ENCODE results near the gene MAT2B. TPM values are rescaled to one million over a fixed set of nuclear protein-coding genes. Genes with fewer than 3 reads are reported as not detected.

The MAT2B gene
- total and polyA plus RNA-seq, 9 of the 15 experiments (the other 6 are each of a cell fraction or from before 2014, with no cell fraction given) = 32.0 to 57.7 (median 43.6) TPM

DNA sequence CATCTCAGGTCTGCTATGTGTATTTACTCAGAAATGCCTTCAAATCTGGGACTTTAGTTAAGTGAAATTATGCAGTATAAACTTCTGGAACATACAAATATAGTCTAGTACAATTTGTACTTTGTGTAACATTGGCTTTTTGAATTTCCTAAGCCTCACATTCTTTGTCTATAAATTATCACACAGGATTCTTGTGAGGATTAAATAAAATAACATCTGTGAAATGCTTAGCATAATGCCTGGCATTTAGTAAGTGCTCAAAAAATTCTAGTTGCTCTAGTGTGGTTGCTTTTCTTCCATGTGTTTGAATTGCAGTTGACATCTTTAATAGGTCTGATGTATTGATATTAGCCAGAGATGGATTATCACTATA lies 42.4 kb upstream of the MAT2B start:
- peak overlapping the region; percentile 95 for H3K27ac ChIP-seq (ENCODE audit: extremely low read depth, low read depth, low read length)
- no TSS peak for BruUV-seq (replicated peaks)

GRCh38 chr5:163467682-163468081 lies 37.7 kb upstream of the MAT2B start:
- no peak overlapping the region for H3K4me3 ChIP-seq
- H3K4me1 ChIP-seq (replicated peaks in 1 of 2; ENCODE audit: control insufficient read depth in 2 of 2, insufficient read depth in 2 of 2, low read length in 2 of 2) = peaks cover 0 to 8% of the 10 kb centered on the region in 2 experiments; a peak in 2 of 5 replicates
- H3K9ac ChIP-seq (ENCODE audit: insufficient read depth in 1 of 2, low read depth in 2 of 2, low read length in 2 of 2) = no peak overlapping the region
- no peaks in the 10 kb centered on the region for H3K9me1 ChIP-seq (ENCODE audit: control insufficient read depth, insufficient read depth, low read length)
- no peak overlapping the region for H2AFZ ChIP-seq (ENCODE audit: low read depth, low read length)
- no peak overlapping the region for H3K27ac ChIP-seq (ENCODE audit: extremely low read depth, low read depth, low read length)
- H3K27me3 ChIP-seq (ENCODE audit: control insufficient read depth in 2 of 2, insufficient read depth in 2 of 2, low read length in 2 of 2) = no peaks in the 10 kb centered on the region
- BruUV-seq (replicated peaks) = no TSS peak
- ATAC-seq = no peak
- no peak for FAIRE-seq
- peaks cover 27% of the 10 kb centered on the region for H3K79me2 ChIP-seq (ENCODE audit: control insufficient read depth, insufficient read depth, low read length)
- TF ChIP-seq PKNOX1 (IDR thresholded peaks at IDR 0.05) = no peak
- TF ChIP-seq ATF4 (CRISPR knock-in tag; IDR thresholded peaks at IDR 0.05) = no peak
- TF ChIP-seq PPARD (CRISPR knock-in tag; IDR thresholded peaks at IDR 0.05) = no peak
- TF ChIP-seq ZNF644 (tag; IDR thresholded peaks at IDR 0.05; ENCODE audit: low read depth) = no peak
- TF ChIP-seq SREBF1 (IDR thresholded peaks at IDR 0.05; ENCODE audit: borderline replicate concordance, low read depth, low read length) = no peak
- TF ChIP-seq ZNF717 (CRISPR knock-in tag; IDR thresholded peaks at IDR 0.05) = no peak
- intact Hi-C loops (cut with micrococcal nuclease) = no loop called here
- H4K20me1 ChIP-seq (replicated peaks; ENCODE audit: control insufficient read depth, insufficient read depth, low read length) = no peaks in the 10 kb centered on the region
- no peak for DNase-seq (ENCODE audit: extremely low read depth in 1 of 4, low spot score in 3 of 4)
- 96% methylated on average over 4 of the region's 4 CpGs for WGBS (ENCODE audit: insufficient coverage, low coverage, missing lambda C conversion rate)
- H3K9me3 ChIP-seq (replicated peaks; ENCODE audit: control insufficient read depth, insufficient read depth, low read depth, low read length) = no peaks in the 10 kb centered on the region
- H3K36me3 ChIP-seq (ENCODE audit: control insufficient read depth, insufficient read depth, low read length) = peaks cover 84% of the 10 kb centered on the region
- H3K4me2 ChIP-seq (ENCODE audit: insufficient read depth, low read length) = no peak overlapping the region
- CTCF ChIA-PET (ENCODE audit: low intra/inter-chr PET ratio) = no interaction called here
- POLR2A ChIA-PET = interaction anchor here (0.7 kb wide), 1 partner anchor 13 kb away, joined by 3 read pairs; no protein-coding TSS in a partner anchor
- in situ Hi-C loops (cut with MboI) = no loop called here

More for the DNA sequence above, 42.4 kb upstream of the MAT2B start:
- CTCF ChIA-PET (ENCODE audit: low intra/inter-chr PET ratio) = no interaction called here
- Histone ChIP-seq H3K4me1 (replicated peaks in 1 of 2; ENCODE audit: control insufficient read depth in 2 of 2, insufficient read depth in 2 of 2, low read length in 2 of 2) (peaks cover 8 to 9% of the 10 kb centered on the region in 2 experiments; a peak in 4 of 5 replicates), H3K9me1 (ENCODE audit: control insufficient read depth, insufficient read depth, low read length) (no peaks in the 10 kb centered on the region), H3K4me2 (ENCODE audit: insufficient read depth, low read length) (peak overlapping the region; percentile 89), H3K79me2 (ENCODE audit: control insufficient read depth, insufficient read depth, low read length) (peaks cover 66% of the 10 kb centered on the region), H2AFZ (ENCODE audit: low read depth, low read length) (peak overlapping the region; percentile 49; the same call in 1 of the 2 replicates), H3K9ac (ENCODE audit: insufficient read depth in 1 of 2, low read depth in 2 of 2, low read length in 2 of 2) (peak overlapping the region in 1 of 2 experiments; percentile 97; a peak in 2 of 4 replicates), H3K36me3 (ENCODE audit: control insufficient read depth, insufficient read depth, low read length) (peaks cover 43% of the 10 kb centered on the region), H4K20me1 (replicated peaks; ENCODE audit: control insufficient read depth, insufficient read depth, low read length) (no peaks in the 10 kb centered on the region), H3K9me3 (replicated peaks; ENCODE audit: control insufficient read depth, insufficient read depth, low read depth, low read length) (no peaks in the 10 kb centered on the region), H3K4me3 (peak overlapping the region; percentile 70; the same call in 1 of the 2 replicates), H3K27me3 (ENCODE audit: control insufficient read depth in 2 of 2, insufficient read depth in 2 of 2, low read length in 2 of 2) (no peaks in the 10 kb centered on the region)
- no peak for DNase-seq (ENCODE audit: extremely low read depth in 1 of 4, low spot score in 3 of 4)
- intact Hi-C loops (cut with micrococcal nuclease) = no loop called here
- in situ Hi-C loops (cut with MboI) = no loop called here
- TF ChIP-seq ZNF778 (CRISPR knock-in tag; IDR thresholded peaks at IDR 0.05) (no peak), ZEB2 (IDR thresholded peaks at IDR 0.05) (no peak), KAT8 (IDR thresholded peaks at IDR 0.05; ENCODE audit: low read depth) (peak; percentile 7; the same call in 1 of the 2 replicates)
- TF ChIP-seq, protein P1, sequence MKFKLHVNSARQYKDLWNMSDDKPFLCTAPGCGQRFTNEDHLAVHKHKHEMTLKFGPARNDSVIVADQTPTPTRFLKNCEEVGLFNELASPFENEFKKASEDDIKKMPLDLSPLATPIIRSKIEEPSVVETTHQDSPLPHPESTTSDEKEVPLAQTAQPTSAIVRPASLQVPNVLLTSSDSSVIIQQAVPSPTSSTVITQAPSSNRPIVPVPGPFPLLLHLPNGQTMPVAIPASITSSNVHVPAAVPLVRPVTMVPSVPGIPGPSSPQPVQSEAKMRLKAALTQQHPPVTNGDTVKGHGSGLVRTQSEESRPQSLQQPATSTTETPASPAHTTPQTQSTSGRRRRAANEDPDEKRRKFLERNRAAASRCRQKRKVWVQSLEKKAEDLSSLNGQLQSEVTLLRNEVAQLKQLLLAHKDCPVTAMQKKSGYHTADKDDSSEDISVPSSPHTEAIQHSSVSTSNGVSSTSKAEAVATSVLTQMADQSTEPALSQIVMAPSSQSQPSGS (CRISPR knock-in tag; IDR thresholded peaks at IDR 0.05) = no peak
- POLR2A ChIA-PET = interaction anchor here (0.6 to 6.9 kb wide), 4 partner anchors 9 to 67 kb away, joined by 3 to 126 read pairs (median 16); partner anchors contain the start of gene CCNG1
- FAIRE-seq = no peak
- no peak for ATAC-seq

All from K562 (cell line).